Osteoblast (primary cell): ENCODE results near the gene ZNF277. TPM values are rescaled to one million over a fixed set of nuclear protein-coding genes. Genes with fewer than 3 reads are reported as not detected.

Source experiments
- DNase-seq: peaks from one replicate; pipeline ENCODE4 v3.0.0; 2011; ENCODE audit warnings: low spot score, mixed read lengths; ENCODE audit not compliant: insufficient read length; ENCODE audit errors: missing footprints
- H2AFZ ChIP-seq: 2 replicates; pipeline ENCODE4 v1.6.0; 2011; ENCODE audit warnings: mild to moderate bottlenecking, low read length
- H3K27ac ChIP-seq: 2 replicates; pipeline ENCODE4 v1.5.1; 2011; ENCODE audit warnings: mild to moderate bottlenecking, low read depth, low read length, moderate library complexity
- H3K27me3 ChIP-seq: 2 replicates; pipeline ENCODE4 v1.6.0; 2012; ENCODE audit warnings: mild to moderate bottlenecking, control low read depth, inconsistent platforms, low read length, moderate library complexity; ENCODE audit not compliant: insufficient read depth
- H3K36me3 ChIP-seq: 2 replicates; pipeline ENCODE4 v1.5.1; 2011; ENCODE audit warnings: mild to moderate bottlenecking, low read length, control low read depth, moderate library complexity; ENCODE audit not compliant: insufficient read depth
- H3K4me1 ChIP-seq: 2 replicates; pipeline ENCODE4 v1.5.1; 2011; ENCODE audit warnings: mild to moderate bottlenecking, low read length, control low read depth, moderate library complexity; ENCODE audit not compliant: insufficient read depth
- H3K4me2 ChIP-seq: 2 replicates; pipeline ENCODE4 v1.6.0; 2011; ENCODE audit warnings: mild to moderate bottlenecking, low read length; ENCODE audit not compliant: insufficient read depth
- H3K4me3 ChIP-seq: fragments of 200-600 bp; sonication (generic); 3 replicates; pipeline ENCODE4 v1.5.1; 2012; ENCODE audit warnings: mild to moderate bottlenecking, low read length, inconsistent platforms; ENCODE audit not compliant: insufficient read depth
- H3K79me2 ChIP-seq: 2 replicates; pipeline ENCODE4 v1.6.0; 2012; ENCODE audit warnings: mild to moderate bottlenecking, low read length, control low read depth, inconsistent platforms; ENCODE audit not compliant: insufficient read depth
- H3K9me3 ChIP-seq: 2 replicates; pipeline ENCODE4 v1.5.1; 2011; ENCODE audit warnings: low read depth, low read length, control low read depth
- H4K20me1 ChIP-seq: 2 replicates; pipeline ENCODE4 v1.6.0; 2012; ENCODE audit warnings: mild to moderate bottlenecking, low read length, control low read depth; ENCODE audit not compliant: insufficient read depth
- total RNA-seq: library from RNA; depleted of rRNA; stranded (reverse); fragments of >200 nt; gene quantifications from 2 replicates; pipeline ENCODE4 v1.2.3, GENCODE V29; 2012
- TF ChIP-seq, protein P1 (sequence below): IDR thresholded peaks from 2 replicates; pipeline ENCODE4 v1.5.1; 2011; ENCODE audit warnings: mild to moderate bottlenecking, low read depth, low read length, moderate library complexity; ENCODE audit errors: extremely low read depth

ZNF277 gene
- total RNA-seq, 1 donor = 58.6 TPM

DNA sequence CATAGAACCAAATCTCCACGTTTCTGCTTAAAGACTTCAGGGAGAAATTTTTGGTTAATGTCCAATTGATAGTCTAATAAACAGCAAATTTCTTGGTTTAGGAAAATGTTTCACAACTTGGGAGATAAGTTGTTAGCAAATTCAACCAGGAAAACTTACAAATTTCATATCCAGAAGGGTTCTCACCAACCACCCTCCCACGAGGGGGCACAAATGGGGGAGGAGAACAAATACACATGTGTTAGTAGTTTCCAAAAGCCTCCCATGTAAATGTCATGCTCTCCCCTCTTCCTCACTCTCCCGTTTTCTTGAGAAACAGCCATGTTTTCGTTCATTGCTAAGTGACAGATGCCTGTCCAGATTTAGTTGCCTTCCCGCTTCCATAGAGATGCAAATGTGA is 10.8 kb upstream of the ZNF277 start:
- DNase-seq = no peak
- no peaks in the 10 kb centered on the region for H3K9me3 ChIP-seq
- H3K4me3 ChIP-seq = no peak overlapping the region
- no peak overlapping the region for H3K4me2 ChIP-seq
- H3K36me3 ChIP-seq = no peaks in the 10 kb centered on the region
- peaks cover 14% of the 10 kb centered on the region for H3K4me1 ChIP-seq
- TF ChIP-seq, protein P1, sequence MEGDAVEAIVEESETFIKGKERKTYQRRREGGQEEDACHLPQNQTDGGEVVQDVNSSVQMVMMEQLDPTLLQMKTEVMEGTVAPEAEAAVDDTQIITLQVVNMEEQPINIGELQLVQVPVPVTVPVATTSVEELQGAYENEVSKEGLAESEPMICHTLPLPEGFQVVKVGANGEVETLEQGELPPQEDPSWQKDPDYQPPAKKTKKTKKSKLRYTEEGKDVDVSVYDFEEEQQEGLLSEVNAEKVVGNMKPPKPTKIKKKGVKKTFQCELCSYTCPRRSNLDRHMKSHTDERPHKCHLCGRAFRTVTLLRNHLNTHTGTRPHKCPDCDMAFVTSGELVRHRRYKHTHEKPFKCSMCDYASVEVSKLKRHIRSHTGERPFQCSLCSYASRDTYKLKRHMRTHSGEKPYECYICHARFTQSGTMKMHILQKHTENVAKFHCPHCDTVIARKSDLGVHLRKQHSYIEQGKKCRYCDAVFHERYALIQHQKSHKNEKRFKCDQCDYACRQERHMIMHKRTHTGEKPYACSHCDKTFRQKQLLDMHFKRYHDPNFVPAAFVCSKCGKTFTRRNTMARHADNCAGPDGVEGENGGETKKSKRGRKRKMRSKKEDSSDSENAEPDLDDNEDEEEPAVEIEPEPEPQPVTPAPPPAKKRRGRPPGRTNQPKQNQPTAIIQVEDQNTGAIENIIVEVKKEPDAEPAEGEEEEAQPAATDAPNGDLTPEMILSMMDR = no peak
- peaks cover 77% of the 10 kb centered on the region for H3K79me2 ChIP-seq
- no peak overlapping the region for H2AFZ ChIP-seq
- no peak overlapping the region for H3K27ac ChIP-seq
- H4K20me1 ChIP-seq = no peaks in the 10 kb centered on the region
- H3K27me3 ChIP-seq = no peaks in the 10 kb centered on the region

DNA sequence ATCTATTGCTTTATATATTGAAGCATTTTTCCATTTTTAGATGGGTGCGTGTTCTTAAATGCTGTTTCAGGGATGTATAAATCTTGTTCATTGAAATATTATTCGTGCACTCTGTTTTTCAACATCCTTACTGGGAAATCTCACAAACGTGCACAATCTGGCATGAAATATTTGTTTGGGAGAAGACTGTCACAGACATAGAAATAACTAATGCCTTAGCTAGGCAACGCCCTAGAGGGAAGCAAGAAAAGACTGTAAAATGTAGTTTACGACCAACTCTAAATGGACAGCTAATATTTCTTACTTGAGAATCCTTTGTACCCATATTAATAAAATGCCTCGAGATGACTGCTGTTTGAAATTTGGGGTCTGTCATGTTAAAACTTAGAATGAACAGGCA is 9.2 kb upstream of the ZNF277 start:
- Histone ChIP-seq H4K20me1 (no peaks in the 10 kb centered on the region), H3K36me3 (no peaks in the 10 kb centered on the region), H3K27me3 (no peaks in the 10 kb centered on the region), H3K4me2 (no peak overlapping the region), H3K4me3 (no peak overlapping the region), H2AFZ (no peak overlapping the region), H3K27ac (no peak overlapping the region), H3K4me1 (peaks cover 14% of the 10 kb centered on the region), H3K79me2 (peaks cover 83% of the 10 kb centered on the region), H3K9me3 (no peaks in the 10 kb centered on the region)
- TF ChIP-seq, protein P1 = no peak
- no peak for DNase-seq

DNA sequence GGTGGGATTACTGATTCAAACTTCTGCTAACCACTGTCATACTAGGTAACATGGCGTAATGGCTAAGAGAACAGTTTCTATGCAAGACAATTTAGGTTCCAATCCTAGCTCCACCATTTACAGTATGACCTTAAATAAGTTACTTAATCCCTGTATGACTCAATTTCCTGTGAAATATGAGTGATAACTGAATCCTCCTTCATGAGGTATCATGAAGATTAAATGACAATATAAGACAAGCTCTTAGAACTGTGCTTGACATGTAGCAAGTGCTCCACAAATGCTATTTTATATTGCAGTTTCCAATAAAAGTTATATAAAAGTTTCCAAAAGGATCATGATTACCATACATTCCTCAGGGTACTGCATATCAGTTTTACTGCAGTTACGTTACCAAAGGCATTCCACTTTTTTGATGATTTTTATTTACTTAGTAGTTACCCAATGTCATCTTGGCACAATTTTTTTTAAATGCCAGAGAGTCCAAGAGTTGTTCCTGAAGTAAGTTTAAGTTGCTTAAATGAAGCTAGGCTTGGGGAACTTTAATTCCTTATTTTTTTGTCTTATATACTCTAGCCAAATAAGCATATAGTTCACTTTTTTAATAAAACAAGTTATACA is 7.3 kb upstream of the ZNF277 start:
- no peak overlapping the region for H2AFZ ChIP-seq
- H3K36me3 ChIP-seq = no peaks in the 10 kb centered on the region
- H3K27me3 ChIP-seq = no peaks in the 10 kb centered on the region
- no peak for DNase-seq
- H3K9me3 ChIP-seq = no peaks in the 10 kb centered on the region
- H3K4me1 ChIP-seq = peaks cover 21% of the 10 kb centered on the region
- peaks cover 88% of the 10 kb centered on the region for H3K79me2 ChIP-seq
- no peak overlapping the region for H3K4me3 ChIP-seq
- TF ChIP-seq, protein P1 = no peak
- peak overlapping the region; percentile 35 for H3K27ac ChIP-seq
- H4K20me1 ChIP-seq = no peaks in the 10 kb centered on the region
- peak overlapping the region; percentile 31 for H3K4me2 ChIP-seq

DNA sequence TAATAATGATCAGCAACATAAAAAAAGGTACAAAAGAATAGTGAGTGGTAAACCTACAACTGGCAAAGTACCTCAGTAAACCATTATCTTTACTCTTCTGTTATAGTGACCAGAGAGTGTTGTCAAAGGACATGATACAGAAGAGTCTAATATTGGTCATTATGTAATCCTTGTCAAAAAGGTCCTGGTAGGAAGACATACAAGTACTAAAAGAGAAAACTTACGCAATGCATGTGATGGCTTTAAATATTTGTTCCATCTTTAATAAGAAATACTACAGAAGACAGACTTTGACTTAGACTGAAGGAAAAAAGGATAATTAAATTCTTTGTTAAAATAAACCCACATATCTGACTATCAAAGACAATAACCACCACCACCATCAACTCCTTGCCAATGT is 6.8 kb upstream of the ZNF277 start:
- Histone ChIP-seq H3K4me2 (peak overlapping the region; percentile 31), H2AFZ (no peak overlapping the region), H3K4me3 (no peak overlapping the region), H3K27ac (no peak overlapping the region), H3K79me2 (peaks cover 90% of the 10 kb centered on the region), H3K27me3 (no peaks in the 10 kb centered on the region), H3K9me3 (no peaks in the 10 kb centered on the region), H3K4me1 (peaks cover 24% of the 10 kb centered on the region), H4K20me1 (no peaks in the 10 kb centered on the region), H3K36me3 (no peaks in the 10 kb centered on the region)
- TF ChIP-seq, protein P1 = no peak
- no peak for DNase-seq
